GM13977 (cell line): Measurements from ENCODE around the gene TTI1.
"Not testable (repeated sequence)": the region's sequence is repeated elsewhere in the genome, so short reads cannot be mapped to it uniquely, and the experiment has no call there.

Source experiments
- DNase-seq: peaks from one replicate; pipeline ENCODE4 v3.0.0; 2012; ENCODE audit warnings: low spot score
- CTCF ChIP-seq: IDR thresholded peaks from 2 replicates; pipeline ENCODE4 v1.5.1; 2012; ENCODE audit warnings: mild to moderate bottlenecking, control low read depth; ENCODE audit not compliant: insufficient read depth; ENCODE audit errors: extremely low read depth, missing control alignments
- in situ Hi-C: fragments of 300-500 bp; cut with MboI; formaldehyde crosslinking; loops from one replicate; pipeline ENCODE4 v1.12.0; 2022; ENCODE audit warnings: low sequenced_read_pairs, low pct_unique_long_range_greater_than_20kb, mixed read lengths, inconsistent platforms; ENCODE audit not compliant: unreplicated experiment

TTI1 gene

GRCh38 chr20:38021087-38021772 is 12.0 kb downstream of the TTI1 start:
- no peak for DNase-seq
- no peak for TF ChIP-seq CTCF

GRCh38 chr20:38018385-38018784 is 14.9 kb downstream of the TTI1 start:
- in situ Hi-C loops: no loop called here
- no peak for TF ChIP-seq CTCF
- DNase-seq: no peak

More at GRCh38 chr20:38021087-38021772, 12.0 kb downstream of the TTI1 start:
- in situ Hi-C loops: no loop called here

- in situ Hi-C loops: no loop called here
- no peak for TF ChIP-seq CTCF
- DNase-seq: no peak
These were observed 15.3 kb downstream of the TTI1 start for GRCh38 chr20:38017959-38018358.

DNA sequence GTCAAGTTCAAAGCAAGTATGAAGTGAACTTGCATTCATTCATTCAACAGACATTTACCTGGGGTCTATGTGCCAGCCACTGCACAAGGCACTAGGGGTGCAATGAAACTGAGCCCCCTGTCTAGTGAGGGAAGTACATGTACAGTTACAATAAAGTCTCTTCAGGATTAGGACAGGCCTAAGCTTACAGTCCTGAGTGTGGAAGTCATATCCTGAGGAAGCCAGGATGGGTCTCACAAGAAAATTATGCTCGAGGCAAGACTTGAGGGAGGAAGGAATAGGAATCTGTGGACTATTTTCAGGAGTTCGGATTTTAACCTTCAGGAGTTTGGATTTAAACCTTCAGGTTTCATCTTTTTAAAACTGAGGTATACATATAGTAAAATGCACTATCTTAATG is 19.4 kb downstream of the TTI1 start:
- in situ Hi-C loops: no loop called here
- DNase-seq: no peak
- no peak for TF ChIP-seq CTCF

- no peak for DNase-seq
- no peak for TF ChIP-seq CTCF
- in situ Hi-C loops: no loop called here
These were observed 20.9 kb downstream of the TTI1 start for GRCh38 chr20:38012332-38012731.

GRCh38 chr20:38011696-38012095 is 21.6 kb downstream of the TTI1 start:
- no peak for DNase-seq
- no peak for TF ChIP-seq CTCF
- in situ Hi-C loops: no loop called here

DNA sequence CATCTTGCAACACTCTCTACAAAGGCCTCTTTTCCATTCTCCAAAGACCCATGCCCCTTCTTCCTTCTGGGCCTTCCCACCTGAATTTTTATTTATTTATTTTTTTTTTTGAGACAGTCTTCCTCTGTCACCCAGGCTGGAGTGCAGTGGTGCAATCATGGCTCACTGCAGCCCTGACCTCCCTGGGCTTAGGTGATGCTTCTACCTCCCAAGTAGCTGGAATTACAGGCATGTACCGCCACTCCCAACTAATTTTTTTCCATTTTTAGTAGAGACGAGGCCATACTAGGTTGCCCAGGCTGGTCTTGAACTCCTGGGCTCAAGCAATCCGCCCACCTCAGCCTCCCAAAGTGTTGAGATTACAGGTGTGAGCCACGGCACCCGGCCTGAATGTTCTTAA is 23.8 kb downstream of the TTI1 start:
- in situ Hi-C loops, DNase-seq: not testable (repeated sequence)
